Cardiac fibroblast (primary cell): Measurements from ENCODE around the gene MYO5B.

Experiments
- DNase-seq, 2 donors: peaks; one replicate each; pipeline versions ENCODE4 v3.0.0 to v3.0.0-alpha.2; 2010; ENCODE audit warnings: low read depth in 2 of 2
- H3K4me3 ChIP-seq, 2 donors: replicated peaks in 1 of 2; 1 replicate in 1 of 2; 2 replicates in 1 of 2; pipeline ENCODE4 v1.5.1; 2011; ENCODE audit warnings: low read depth in 2 of 2, low read length in 2 of 2, mild to moderate bottlenecking in 2 of 2, moderate library complexity in 1 of 2
- CTCF ChIP-seq: IDR thresholded peaks from one replicate; pipeline ENCODE4 v1.5.1; 2011; ENCODE audit warnings: low read depth, mild to moderate bottlenecking, low read length, inconsistent platforms

Gene MYO5B

GRCh38 chr18:50126471-50126870 is 68.5 kb downstream of the MYO5B start:
- no peak for DNase-seq
- TF ChIP-seq CTCF, result no peak
- no peak overlapping the region for H3K4me3 ChIP-seq

GRCh38 chr18:50125456-50125855 is 69.5 kb downstream of the MYO5B start:
- no peak for TF ChIP-seq CTCF
- no peak overlapping the region for H3K4me3 ChIP-seq
- no peak for DNase-seq

GRCh38 chr18:50119296-50119695 is 75.7 kb downstream of the MYO5B start:
- TF ChIP-seq CTCF, result no peak
- no peak for DNase-seq
- H3K4me3 ChIP-seq, result no peak overlapping the region

GRCh38 chr18:50117863-50118262 is 77.1 kb downstream of the MYO5B start:
- H3K4me3 ChIP-seq, result no peak overlapping the region
- no peak for DNase-seq
- TF ChIP-seq CTCF, result no peak

GRCh38 chr18:50115095-50115494 is 79.9 kb downstream of the MYO5B start:
- no peak for DNase-seq
- H3K4me3 ChIP-seq, result no peak overlapping the region
- no peak for TF ChIP-seq CTCF

- no peak for TF ChIP-seq CTCF
- H3K4me3 ChIP-seq, result no peak overlapping the region
- no peak for DNase-seq
Observed at GRCh38 chr18:50114448-50114847, 80.5 kb downstream of the MYO5B start.

GRCh38 chr18:50113726-50114125 is 81.2 kb downstream of the MYO5B start:
- H3K4me3 ChIP-seq, result no peak overlapping the region
- TF ChIP-seq CTCF, result no peak
- no peak for DNase-seq
